Panc1 (cell line): ENCODE data around the gene RTP5. TPM values are rescaled to one million over a fixed set of nuclear protein-coding genes. Genes with fewer than 3 reads are reported as not detected.

Source experiments
- ATAC-seq: fragments of 200-7000 bp; cut with Tn5 transposase; 2 replicates; pipeline ENCODE4 v1.9.1; 2020; ENCODE audit warnings: mild to moderate bottlenecking, moderate library complexity
- BruUV-seq: library from RNA; stranded (reverse); fragments of 400-500 nt; replicated peaks from 2 replicates; lab custom pipeline; 2021; lab: Mats Ljungman, UMichigan
- CTCF ChIA-PET: fragments of 300-600 bp; sonication (Branson Sonifier 250); formaldehyde crosslinking; loops from one replicate; lab custom pipeline; 2022; ENCODE audit warnings: antibody characterized with exemption; lab: Charles Lee
- POLR2A ChIA-PET: fragments of 300-600 bp; sonication (Branson Sonifier 250); formaldehyde crosslinking; loops from one replicate; lab custom pipeline; 2022; ENCODE audit warnings: antibody characterized with exemption; lab: Charles Lee
- DNase-seq: peaks from one replicate; pipeline ENCODE4 v3.0.0-alpha.2; 2010; ENCODE audit warnings: low read depth, low spot score
- H3K27ac ChIP-seq: 2 replicates; pipeline ENCODE4 v1.5.1; 2011; ENCODE audit warnings: mild to moderate bottlenecking, low read length, inconsistent platforms
- H3K27me3 ChIP-seq: fragments of 200-500 bp; sonication (Bioruptor generic); 2 replicates; pipeline ENCODE4 v1.6.0; 2014; ENCODE audit warnings: low read length, inconsistent platforms; ENCODE audit not compliant: control insufficient read depth, insufficient read depth
- H3K36me3 ChIP-seq: fragments of 200-500 bp; sonication (Bioruptor generic); 2 replicates; pipeline ENCODE4 v1.5.1; 2014; ENCODE audit warnings: inconsistent platforms, mild to moderate bottlenecking, low read length, moderate library complexity; ENCODE audit not compliant: control insufficient read depth, insufficient read depth
- H3K4me1 ChIP-seq: 2 replicates; pipeline ENCODE4 v1.5.1; 2011; ENCODE audit warnings: inconsistent platforms, mild to moderate bottlenecking, low read length, moderate library complexity; ENCODE audit not compliant: control insufficient read depth, insufficient read depth
- H3K4me3 ChIP-seq, 2 experiments: 2 replicates each; pipeline ENCODE4 v1.5.1; 2011 to 2012; ENCODE audit warnings: low read depth in 2 of 2, low read length in 2 of 2, mild to moderate bottlenecking in 2 of 2, inconsistent platforms in 1 of 2, moderate library complexity in 1 of 2
- H3K9me3 ChIP-seq: fragments of 200-500 bp; sonication (Bioruptor generic); 2 replicates; pipeline ENCODE4 v1.5.1; 2014; ENCODE audit warnings: low read depth, mild to moderate bottlenecking, inconsistent platforms, low read length, moderate library complexity; ENCODE audit not compliant: control insufficient read depth, insufficient read depth
- CTCF ChIP-seq: fragments of 450-650 bp; IDR thresholded peaks from 2 replicates; pipeline ENCODE4 v1.5.1; 2017; ENCODE audit warnings: mild to moderate bottlenecking
- POLR2AphosphoS5 ChIP-seq: IDR thresholded peaks from 2 replicates; pipeline ENCODE4 v1.6.1; 2012; ENCODE audit warnings: mild to moderate bottlenecking, low read depth, low read length, moderate library complexity
- REST ChIP-seq, 2 experiments: IDR thresholded peaks; 2 replicates each; pipeline ENCODE4 v1.6.1; 2011 to 2012; ENCODE audit warnings: low read depth in 2 of 2, control low read depth in 1 of 2, low read length in 1 of 2, mild to moderate bottlenecking in 1 of 2, moderate library complexity in 1 of 2; ENCODE audit not compliant: insufficient read depth in 1 of 2
- SIN3A ChIP-seq: IDR thresholded peaks from 2 replicates; pipeline ENCODE4 v1.6.1; 2012; ENCODE audit warnings: low read depth, mild to moderate bottlenecking, low read length, moderate library complexity, borderline replicate concordance; ENCODE audit not compliant: insufficient read depth
- TCF7L2 ChIP-seq: IDR thresholded peaks from 2 replicates; pipeline ENCODE4 v1.6.1; 2011; ENCODE audit warnings: mild to moderate bottlenecking, low read depth, low read length, inconsistent platforms
- in situ Hi-C: cut with HindIII; loops from 2 replicates; pipeline ENCODE4 v1.10.0; 2016; ENCODE audit warnings: low sequenced_read_pairs, low pct_unique_long_range_greater_than_20kb
- intact Hi-C: fragments of 100-400 bp; cut with micrococcal nuclease; formaldehyde crosslinking; loops from one replicate; pipeline ENCODE4 v1.10.0; 2022; ENCODE audit not compliant: unreplicated experiment
- total RNA-seq: library from RNA; stranded (reverse); gene quantifications from one replicate; pipeline ENCODE4 v1.2.1, GENCODE V29; 2021; ENCODE audit not compliant: unreplicated experiment

RTP5 gene
- total RNA-seq, 1 experiment from 2014 or later = not detected

GRCh38 chr2:241886840-241887447 lies 17.4 kb downstream of the RTP5 start:
- no TSS peak for BruUV-seq
- Histone ChIP-seq H3K36me3 (no peaks in the 10 kb centered on the region), H3K4me3 (no peak overlapping the region), H3K4me1 (peaks cover 31% of the 10 kb centered on the region), H3K27me3 (no peaks in the 10 kb centered on the region), H3K27ac (peak overlapping the region; percentile 34; the same call in 1 of the 2 replicates), H3K9me3 (no peaks in the 10 kb centered on the region)
- ATAC-seq (peak; percentile 50; the same call in 1 of the 2 replicates), DNase-seq (no peak)
- ChIA-PET POLR2A (no interaction called here), CTCF (no interaction called here)
- intact Hi-C loops (no loop called here), in situ Hi-C loops (no loop called here)
- TF ChIP-seq REST (IDR thresholded peaks at IDR 0.05; ENCODE audit: insufficient read depth in 1 of 2, low read depth in 2 of 2, low read length in 1 of 2) (no peak), CTCF (no peak), TCF7L2 (no peak), POLR2AphosphoS5 (no peak), SIN3A (no peak)

GRCh38 chr2:241887806-241888522 lies 18.4 kb downstream of the RTP5 start:
- in situ Hi-C loops (no loop called here), intact Hi-C loops (no loop called here)
- ChIA-PET POLR2A (no interaction called here), CTCF (no interaction called here)
- DNase-seq = no peak
- H3K4me3 ChIP-seq = no peak overlapping the region
- H3K36me3 ChIP-seq = no peaks in the 10 kb centered on the region
- peaks cover 34% of the 10 kb centered on the region for H3K4me1 ChIP-seq
- H3K9me3 ChIP-seq = no peaks in the 10 kb centered on the region
- no TSS peak for BruUV-seq
- TF ChIP-seq POLR2AphosphoS5 = no peak
- TF ChIP-seq CTCF = no peak
- no peak for TF ChIP-seq SIN3A
- no peak for TF ChIP-seq TCF7L2
- no peak for TF ChIP-seq REST (IDR thresholded peaks at IDR 0.05; ENCODE audit: insufficient read depth in 1 of 2, low read depth in 2 of 2, low read length in 1 of 2)
- H3K27ac ChIP-seq = no peak overlapping the region
- no peaks in the 10 kb centered on the region for H3K27me3 ChIP-seq
- ATAC-seq = no peak
